Muscle of leg (tissue), 11 donors: ENCODE measurements around the gene IP6K1. TPM values are rescaled to one million over a fixed set of nuclear protein-coding genes. Genes with fewer than 3 reads are reported as not detected.

Experiments used
- DNase-seq: peaks from one replicate; pipeline ENCODE4 v3.0.0; 2013
- H3K27ac ChIP-seq: one replicate; pipeline ENCODE4 v1.5.1; 2013; ENCODE audit warnings: mild to moderate bottlenecking, low read length, control low read depth
- H3K27me3 ChIP-seq: one replicate; pipeline ENCODE4 v1.6.1; 2013; ENCODE audit warnings: low read length; ENCODE audit not compliant: control insufficient read depth, insufficient read depth
- H3K36me3 ChIP-seq: one replicate; pipeline ENCODE4 v1.6.1; 2013; ENCODE audit warnings: low read length; ENCODE audit not compliant: control insufficient read depth, insufficient read depth
- H3K4me1 ChIP-seq: one replicate; pipeline ENCODE4 v1.6.1; 2013; ENCODE audit warnings: low read length; ENCODE audit not compliant: control insufficient read depth, insufficient read depth
- H3K4me3 ChIP-seq: one replicate; pipeline ENCODE4 v1.5.1; 2013; ENCODE audit warnings: low read length, control low read depth
- H3K9me3 ChIP-seq: replicated peaks from 2 replicates; pipeline ENCODE4 v1.6.1; 2013; ENCODE audit warnings: low read depth, low read length; ENCODE audit not compliant: control insufficient read depth
- WGBS: methylation state at CpG from one replicate; pipeline ENCODE4 v1.1.5; 2013; ENCODE audit warnings: missing lambda C conversion rate; ENCODE audit not compliant: insufficient coverage; 5-methylcytosine and 5-hydroxymethylcytosine counted together
- polyA plus RNA-seq, 8 donors: library from polyadenylated mRNA; unstranded; fragments of 120-200 nt; gene quantifications; one replicate each; pipeline versions ENCODE4 v1.2.1 to v1.2.3, GENCODE V29; 2013; ENCODE audit warnings: inconsistent platforms in 1 of 8, low replicate concordance in 1 of 8; ENCODE audit not compliant: insufficient read length in 8 of 8, insufficient read depth in 1 of 8
- total RNA-seq: library from RNA; stranded (reverse); fragments of 120-200 nt; gene quantifications from one replicate; pipeline ENCODE4 v1.2.4, GENCODE V29; 2013

The IP6K1 gene
- total and polyA plus RNA-seq, 9 donors, result 12.6 to 27.2 (median 22.7) TPM

GRCh38 chr3:49720855-49721595, 65.3 kb downstream of the IP6K1 start:
- Histone ChIP-seq H3K9me3 (no peaks in the 10 kb centered on the region), H3K27me3 (peaks cover 6% of the 10 kb centered on the region), H3K36me3 (peaks cover 47% of the 10 kb centered on the region), H3K4me3 (no peak overlapping the region), H3K4me1 (peaks cover 52% of the 10 kb centered on the region), H3K27ac (no peak overlapping the region)
- WGBS, result 75% methylated on average over 1 of the region's 4 CpGs
- DNase-seq, result no peak

DNA sequence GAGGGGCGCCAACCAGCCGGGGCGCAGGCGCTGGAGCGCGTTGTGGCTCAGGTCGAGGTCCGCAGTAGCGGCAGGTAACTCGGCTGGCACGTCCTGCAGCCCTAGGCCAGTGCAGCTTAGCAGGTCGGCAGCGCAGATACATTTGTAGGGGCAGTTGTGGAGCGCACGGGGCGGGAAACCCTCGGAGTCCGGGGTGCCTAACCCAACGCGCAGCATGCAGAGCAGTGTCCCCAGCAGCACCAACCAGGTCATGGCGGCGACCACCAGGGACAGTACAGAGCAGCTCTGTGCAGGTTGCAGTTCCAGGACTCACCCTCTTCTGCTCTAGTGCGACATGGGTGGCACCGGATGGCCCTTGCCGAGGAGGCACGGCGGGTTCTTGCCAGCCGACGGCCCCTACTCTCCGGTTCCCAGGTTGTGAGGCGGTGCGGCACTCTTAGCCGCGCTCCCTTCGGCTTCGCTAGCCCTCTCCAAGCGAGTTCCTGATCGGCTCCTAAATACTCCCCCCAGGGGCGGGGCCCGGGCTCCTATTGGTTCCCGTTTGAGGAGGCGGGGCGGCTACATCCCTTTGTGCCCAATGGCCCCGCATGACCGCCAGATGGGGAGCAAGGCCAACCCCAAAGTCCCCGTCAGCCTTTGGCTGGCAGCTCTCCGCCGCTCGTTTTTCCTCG, 67.0 kb downstream of the IP6K1 start, which contains the start of gene AMIGO3:
AMIGO3 (minus strand) TSS at position 471 of the 671 bp plus-strand sequence; CDS start at position 252, 219 bp downstream.
- Histone ChIP-seq H3K4me3 (peak within 1 kb of the TSS; percentile 62), H3K36me3 (peaks cover 44% of the 10 kb centered on the region), H3K27ac (peak within 1 kb of the TSS; percentile 81), H3K27me3 (peaks cover 6% of the 10 kb centered on the region), H3K9me3 (no peaks in the 10 kb centered on the region), H3K4me1 (peaks cover 47% of the 10 kb centered on the region)
- peak; percentile 96 for DNase-seq
- WGBS, result under 1% methylated on average over 46 of the region's 50 CpGs

DNA sequence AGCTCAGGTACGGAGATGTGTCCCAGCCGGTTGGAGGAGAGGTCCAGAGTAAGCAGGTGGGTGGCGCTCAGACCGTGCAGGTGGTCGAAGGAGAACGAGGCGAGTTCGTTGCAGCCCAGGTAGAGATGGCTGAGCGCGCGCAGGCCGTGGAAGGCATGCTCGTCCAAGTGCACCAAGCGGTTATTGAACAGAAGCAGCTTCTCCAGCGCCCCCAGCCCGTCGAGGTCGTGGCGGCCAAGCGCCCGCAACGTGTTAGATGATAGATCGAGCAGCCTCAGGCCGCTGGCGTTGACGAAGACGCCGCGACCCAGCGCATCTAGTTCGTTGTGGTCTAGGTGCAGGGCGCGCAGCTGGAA, 67.5 kb downstream of the IP6K1 start:
- no peaks in the 10 kb centered on the region for H3K9me3 ChIP-seq
- no peak overlapping the region for H3K27ac ChIP-seq
- H3K36me3 ChIP-seq, result peaks cover 48% of the 10 kb centered on the region

GRCh38 chr3:49717959-49718857, 68.1 kb downstream of the IP6K1 start:
- Histone ChIP-seq H3K27me3 (peaks cover 6% of the 10 kb centered on the region), H3K9me3 (no peaks in the 10 kb centered on the region), H3K36me3 (peaks cover 48% of the 10 kb centered on the region), H3K4me3 (peak overlapping the region; percentile 62), H3K27ac (peak overlapping the region; percentile 29), H3K4me1 (peaks cover 43% of the 10 kb centered on the region)
- 51% methylated on average over 75 of the region's 75 CpGs for WGBS
- DNase-seq, result peak; percentile 53

More for the DNA sequence above, 67.5 kb downstream of the IP6K1 start:
- Histone ChIP-seq H3K4me1 (peaks cover 45% of the 10 kb centered on the region), H3K27me3 (peaks cover 6% of the 10 kb centered on the region), H3K4me3 (peak overlapping the region; percentile 62)
- 3% methylated on average over 33 of the region's 33 CpGs for WGBS
- no peak for DNase-seq

DNA sequence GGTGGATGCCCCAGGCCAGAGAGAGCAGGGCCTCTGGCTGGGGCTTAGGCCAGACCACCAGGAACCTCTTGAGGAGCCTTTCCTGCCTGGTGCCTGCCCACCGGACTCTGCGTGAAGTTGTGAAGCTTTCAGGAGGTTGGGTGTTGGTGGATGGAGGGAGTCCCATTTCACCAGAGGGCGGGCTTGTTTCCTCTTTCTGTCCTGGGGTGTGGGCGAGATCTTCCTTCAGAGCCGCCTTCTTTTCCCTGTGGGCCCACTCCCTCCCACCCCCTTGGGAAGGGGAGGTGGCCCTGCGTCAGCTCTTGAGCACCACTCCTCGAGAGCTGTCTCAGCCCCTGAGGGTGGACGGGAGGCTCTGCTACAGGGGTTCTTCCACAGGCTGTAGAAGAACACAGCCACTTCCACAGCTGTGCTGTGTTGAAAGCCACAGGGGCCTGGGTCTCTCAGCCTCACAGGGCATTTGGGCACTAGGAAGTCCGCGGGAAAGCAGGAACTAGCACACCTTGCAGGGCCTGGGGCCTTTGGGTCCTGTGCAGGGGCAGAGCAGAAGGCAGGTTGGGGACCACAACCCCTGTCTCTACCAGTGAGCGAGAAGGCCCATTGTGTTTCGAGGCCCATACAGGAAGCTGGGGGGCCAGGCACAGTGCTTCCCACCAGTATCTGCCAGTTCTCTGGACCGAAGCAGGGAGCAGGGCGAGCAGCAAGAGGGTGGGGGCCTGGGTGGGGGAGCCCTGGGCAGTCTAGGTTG, 69.0 kb downstream of the IP6K1 start:
- peaks cover 50% of the 10 kb centered on the region for H3K36me3 ChIP-seq
- DNase-seq, result no peak
- H3K4me1 ChIP-seq, result peaks cover 34% of the 10 kb centered on the region
- no peaks in the 10 kb centered on the region for H3K9me3 ChIP-seq
- H3K4me3 ChIP-seq, result no peak overlapping the region
- peaks cover 6% of the 10 kb centered on the region for H3K27me3 ChIP-seq
- 73% methylated on average over 4 of the region's 14 CpGs for WGBS
- H3K27ac ChIP-seq, result peak overlapping the region; percentile 29

DNA sequence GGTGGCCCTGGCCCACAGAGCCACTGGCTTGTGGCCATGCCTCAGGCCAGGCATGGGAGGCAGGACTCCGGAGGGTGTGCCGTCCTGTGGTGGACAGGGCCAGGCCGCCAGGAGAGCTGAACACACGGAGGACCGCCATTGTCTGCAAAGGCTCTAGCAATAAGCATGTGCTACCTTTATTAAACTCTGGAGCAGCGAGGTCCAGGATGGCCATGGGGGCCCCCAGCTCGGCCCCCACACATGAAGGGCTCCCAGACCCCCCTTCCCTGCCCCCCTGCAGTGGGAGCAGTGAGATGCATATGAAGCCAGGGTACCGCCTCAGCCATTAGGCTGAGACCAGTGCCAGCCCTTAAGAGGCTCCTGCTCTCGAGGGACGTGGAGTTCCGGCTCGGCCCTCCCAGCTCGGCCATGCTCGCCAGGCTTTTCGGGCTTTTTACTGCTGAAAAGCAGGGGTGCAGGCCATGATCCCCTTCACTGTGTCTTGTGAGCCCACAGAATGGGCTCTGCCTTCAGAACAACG, 69.6 kb downstream of the IP6K1 start:
- H3K36me3 ChIP-seq, result peaks cover 44% of the 10 kb centered on the region
- no peak for DNase-seq
- 82% methylated on average over 15 of the region's 16 CpGs for WGBS

GRCh38 chr3:49716169-49716568, 70.2 kb downstream of the IP6K1 start:
- WGBS, result 96% methylated on average over 5 of the region's 7 CpGs
- Histone ChIP-seq H3K4me3 (no peak overlapping the region), H3K27ac (no peak overlapping the region), H3K36me3 (peaks cover 38% of the 10 kb centered on the region), H3K9me3 (no peaks in the 10 kb centered on the region), H3K4me1 (peaks cover 33% of the 10 kb centered on the region), H3K27me3 (peaks cover 6% of the 10 kb centered on the region)
- DNase-seq, result no peak

More for the DNA sequence above, 69.6 kb downstream of the IP6K1 start:
- H3K4me3 ChIP-seq, result no peak overlapping the region
- H3K27ac ChIP-seq, result no peak overlapping the region
- peaks cover 6% of the 10 kb centered on the region for H3K27me3 ChIP-seq
- H3K9me3 ChIP-seq, result no peaks in the 10 kb centered on the region
- H3K4me1 ChIP-seq, result peaks cover 33% of the 10 kb centered on the region

GRCh38 chr3:49715611-49716121, 70.7 kb downstream of the IP6K1 start:
- Histone ChIP-seq H3K4me3 (no peak overlapping the region), H3K27me3 (peaks cover 6% of the 10 kb centered on the region), H3K36me3 (peaks cover 33% of the 10 kb centered on the region), H3K9me3 (no peaks in the 10 kb centered on the region), H3K27ac (no peak overlapping the region), H3K4me1 (peaks cover 33% of the 10 kb centered on the region)
- WGBS, result 89% methylated on average over 13 of the region's 13 CpGs
- no peak for DNase-seq
